GM12878 (cell line): Measurements from ENCODE around the gene PHAF1. TPM values are rescaled to one million over a fixed set of nuclear protein-coding genes. Genes with fewer than 3 reads are reported as not detected.

Source experiments
- ATAC-seq: fragments of 200-7000 bp; cut with Tn5 transposase; 3 replicates; pipeline ENCODE4 v1.9.1; 2020; ENCODE audit warnings: mild to moderate bottlenecking, moderate library complexity
- BruUV-seq: library from RNA; stranded (reverse); fragments of 400-500 nt; replicated peaks from 2 replicates; lab custom pipeline; 2021; lab: Mats Ljungman, UMichigan
- CTCF ChIA-PET: fragments of 300-600 bp; sonication (Branson Sonifier 250); formaldehyde crosslinking; extraction: SDS; loops from one replicate; lab custom pipeline; 2021; ENCODE audit warnings: inconsistent platforms; lab: Yijun Ruan, JAX
- POLR2A ChIA-PET: fragments of 350-600 bp; formaldehyde crosslinking; extraction: SDS; loops from one replicate; lab custom pipeline; 2021; ENCODE audit warnings: inconsistent platforms; lab: Charles Lee
- RAD21 ChIA-PET: fragments of 300-600 bp; sonication (Branson Sonifier 250); formaldehyde crosslinking; loops from one replicate; lab custom pipeline; 2023; ENCODE audit warnings: antibody characterized with exemption; ENCODE audit not compliant: unreplicated experiment; lab: Charles Lee
- SMC1A ChIA-PET: fragments of 300-600 bp; sonication (Branson Sonifier 250); formaldehyde crosslinking; loops from one replicate; lab custom pipeline; 2023; ENCODE audit not compliant: unreplicated experiment, uncharacterized antibody; lab: Charles Lee
- DNase-seq: peaks from one replicate; pipeline ENCODE4 v3.0.0-alpha.2; 2011; ENCODE audit warnings: low read depth, low spot score
- FAIRE-seq: peaks from 3 replicates; lab custom pipeline; 2011; peaks lifted over from hg19 to GRCh38; lab: Jason Lieb, UNC
- H2AFZ ChIP-seq: 2 replicates; pipeline ENCODE4 v1.6.0; 2011; ENCODE audit warnings: low read depth, low read length, control low read depth; ENCODE audit not compliant: control insufficient read depth
- H3K27ac ChIP-seq: 2 replicates; pipeline ENCODE4 v1.5.1; 2011; ENCODE audit warnings: control low read depth; ENCODE audit not compliant: control insufficient read depth, insufficient read depth
- H3K27me3 ChIP-seq, 2 experiments: replicated peaks in 1 of 2; 2 replicates each; pipeline versions ENCODE4 v1.6.0 to v1.6.1; 2011; ENCODE audit warnings: low read length in 1 of 2; ENCODE audit not compliant: control insufficient read depth in 2 of 2, insufficient read depth in 2 of 2
- H3K36me3 ChIP-seq, 2 experiments: 2 replicates each; pipeline ENCODE4 v1.5.1; 2011; ENCODE audit warnings: low read length in 1 of 2; ENCODE audit not compliant: control insufficient read depth in 2 of 2, insufficient read depth in 2 of 2
- H3K4me1 ChIP-seq: 2 replicates; pipeline ENCODE4 v1.6.1; 2011; ENCODE audit warnings: mild to moderate bottlenecking, low read length, moderate library complexity, mixed read lengths; ENCODE audit not compliant: control insufficient read depth, insufficient read depth
- H3K4me2 ChIP-seq: 2 replicates; pipeline ENCODE4 v1.6.0; 2011; ENCODE audit warnings: control low read depth; ENCODE audit not compliant: control insufficient read depth, insufficient read depth
- H3K4me3 ChIP-seq: fragments of 200-600 bp; sonication (generic); 2 replicates; pipeline ENCODE4 v1.5.1; 2016
- H3K79me2 ChIP-seq: 2 replicates; pipeline ENCODE4 v1.6.0; 2011; ENCODE audit warnings: low read length; ENCODE audit not compliant: control insufficient read depth, insufficient read depth
- H3K9ac ChIP-seq: 2 replicates; pipeline ENCODE4 v1.8.0; 2011; ENCODE audit warnings: low read length, control low read depth, mixed read lengths; ENCODE audit not compliant: control insufficient read depth, insufficient read depth
- H3K9me3 ChIP-seq: replicated peaks from 3 replicates; pipeline ENCODE4 v1.5.1; 2011; ENCODE audit warnings: mild to moderate bottlenecking, low read length; ENCODE audit not compliant: control insufficient read depth, insufficient read depth
- H4K20me1 ChIP-seq: 2 replicates; pipeline ENCODE4 v1.6.0; 2011; ENCODE audit not compliant: control insufficient read depth, insufficient read depth
- ATF7 ChIP-seq: fragments of 450-650 bp; IDR thresholded peaks from 2 replicates; pipeline ENCODE4 v1.6.1; 2016; ENCODE audit warnings: low read depth, mild to moderate bottlenecking
- ETV6 ChIP-seq, 2 experiments: fragments of 450-650 bp in 1 of 2; IDR thresholded peaks in 1 of 2; conservative IDR thresholded peaks in 1 of 2; 2 replicates each; pipeline ENCODE4 v1.6.1; 2014; ENCODE audit warnings: antibody characterized with exemption in 1 of 2, borderline replicate concordance in 1 of 2, low read depth in 1 of 2, mild to moderate bottlenecking in 1 of 2, moderate library complexity in 1 of 2
- HCFC1 ChIP-seq: fragments of 150-350 bp; IDR thresholded peaks from 2 replicates; pipeline ENCODE4 v1.6.1; 2014; ENCODE audit warnings: low read length
- MXI1 ChIP-seq: fragments of 150-350 bp; IDR thresholded peaks from 2 replicates; pipeline ENCODE4 v1.6.1; 2011; ENCODE audit warnings: low read depth, mild to moderate bottlenecking, inconsistent platforms, low read length, improper control_type of control experiment
- NFXL1 ChIP-seq: fragments of 450-650 bp; IDR thresholded peaks from 2 replicates; pipeline ENCODE4 v1.6.1; 2017; ENCODE audit warnings: antibody characterized with exemption, mild to moderate bottlenecking, borderline replicate concordance
- NR2C1 ChIP-seq: fragments of 450-650 bp; IDR thresholded peaks from 2 replicates; pipeline ENCODE4 v1.6.1; 2017; ENCODE audit warnings: antibody characterized with exemption, mild to moderate bottlenecking, moderate library complexity
- RAD21 ChIP-seq: IDR thresholded peaks from 2 replicates; pipeline ENCODE4 v1.6.1; 2011; ENCODE audit warnings: mild to moderate bottlenecking, low read depth, low read length, moderate library complexity; ENCODE audit not compliant: insufficient read depth
- SMC3 ChIP-seq: IDR thresholded peaks from 2 replicates; pipeline ENCODE4 v1.6.1; 2011; ENCODE audit warnings: low read length, improper control_type of control experiment, borderline replicate concordance
- STAT1 ChIP-seq: fragments of 450-650 bp; conservative IDR thresholded peaks from 2 replicates; pipeline ENCODE4 v1.6.1; 2014; ENCODE audit warnings: antibody characterized with exemption, mild to moderate bottlenecking
- TCF3 ChIP-seq: IDR thresholded peaks from 2 replicates; pipeline ENCODE4 v1.6.1; 2012; ENCODE audit warnings: low read depth, mild to moderate bottlenecking, low read length, borderline replicate concordance; ENCODE audit not compliant: insufficient read depth
- WGBS: methylation state at CpG from one replicate; pipeline ENCODE4 v1.1.6; 2016; ENCODE audit warnings: low lambda C conversion rate; ENCODE audit not compliant: insufficient replicate concordance, insufficient coverage; ENCODE audit errors: missing lambda C conversion rate; 5-methylcytosine and 5-hydroxymethylcytosine counted together
- in situ Hi-C: fragments of 300-500 bp; cut with MboI; formaldehyde crosslinking; loops from 9 replicates; pipeline ENCODE4 v1.14.3; 2018; ENCODE audit warnings: mixed read lengths
- intact Hi-C: fragments of 100-400 bp; cut with micrococcal nuclease; formaldehyde crosslinking; loops from one replicate; pipeline ENCODE4 v1.14.2; 2022; ENCODE audit not compliant: unreplicated experiment
- polyA plus RNA-seq, 11 experiments: library from polyadenylated mRNA; depleted of rRNA in 4 of 11; unstranded in 6 of 11; stranded (reverse) in 5 of 11; fragments of >200 nt; fragmentation: Nextera tagmentation in 4 of 11; fragmentation: Illumina TruSeq in 1 of 11; extraction: Ambion mirVana in 4 of 11; extraction: Trizol in 1 of 11; gene quantifications; 1 replicate in 1 of 11; 2 replicates in 10 of 11; pipeline versions ENCODE4 v1.2.1 to v1.2.3, GENCODE V29; 2011 to 2016; ENCODE audit warnings: inconsistent platforms in 2 of 11, missing spikeins in 2 of 11, low read depth in 1 of 11
- total RNA-seq, 4 experiments: library from RNA; depleted of rRNA in 3 of 4; stranded (reverse); fragments of >200 nt in 3 of 4; fragmentation: Illumina TruSeq in 1 of 4; extraction: Trizol in 1 of 4; gene quantifications; 2 replicates each; pipeline versions ENCODE4 v1.2.1 to v1.2.3, GENCODE V29; 2013 to 2021
- TF ChIP-seq, protein P1 (sequence below), 3 experiments: IDR thresholded peaks in 2 of 3; conservative IDR thresholded peaks in 1 of 3; 2 replicates each; pipeline ENCODE4 v1.5.1; 2011; ENCODE audit warnings: low read depth in 3 of 3, low read length in 3 of 3, mild to moderate bottlenecking in 3 of 3, control low read depth in 2 of 3, moderate library complexity in 2 of 3, inconsistent platforms in 1 of 3, mixed read lengths in 1 of 3; ENCODE audit not compliant: control insufficient read depth in 2 of 3, insufficient read depth in 1 of 3; ENCODE audit errors: extremely low read depth in 1 of 3
- TF ChIP-seq, protein P2 (sequence below): IDR thresholded peaks from 2 replicates; pipeline ENCODE4 v1.6.1; 2011; ENCODE audit warnings: borderline replicate concordance, low read depth, mild to moderate bottlenecking, moderate library complexity, mixed read lengths, low read length; ENCODE audit not compliant: insufficient read depth; ENCODE audit errors: extremely low read length

Gene PHAF1
- total and polyA plus RNA-seq, 10 of the 15 experiments (the other 5 are each of a cell fraction or from before 2014, with no cell fraction given), result 4.5 to 20.9 (median 14.9) TPM

DNA sequence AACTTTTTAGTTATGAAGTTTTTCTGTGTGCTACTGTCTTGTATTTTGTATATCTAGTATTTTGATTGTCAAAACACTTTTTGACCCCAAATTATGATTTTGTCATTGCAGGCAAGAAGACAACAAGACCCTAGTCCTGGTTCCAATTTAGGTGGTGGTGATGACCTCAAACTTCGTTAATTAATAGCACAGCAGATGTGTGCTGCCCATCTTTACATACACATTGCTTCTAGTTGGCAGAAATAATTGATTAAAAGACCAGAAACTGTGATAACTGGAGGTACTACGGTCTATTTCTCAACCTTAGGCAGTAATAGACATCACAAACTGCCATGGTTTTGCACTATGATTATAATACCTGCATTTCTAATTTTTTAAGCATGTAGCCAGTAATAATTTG lies 11.1 kb upstream of the PHAF1 start (continued):
- TF ChIP-seq NFXL1, result no peak

DNA sequence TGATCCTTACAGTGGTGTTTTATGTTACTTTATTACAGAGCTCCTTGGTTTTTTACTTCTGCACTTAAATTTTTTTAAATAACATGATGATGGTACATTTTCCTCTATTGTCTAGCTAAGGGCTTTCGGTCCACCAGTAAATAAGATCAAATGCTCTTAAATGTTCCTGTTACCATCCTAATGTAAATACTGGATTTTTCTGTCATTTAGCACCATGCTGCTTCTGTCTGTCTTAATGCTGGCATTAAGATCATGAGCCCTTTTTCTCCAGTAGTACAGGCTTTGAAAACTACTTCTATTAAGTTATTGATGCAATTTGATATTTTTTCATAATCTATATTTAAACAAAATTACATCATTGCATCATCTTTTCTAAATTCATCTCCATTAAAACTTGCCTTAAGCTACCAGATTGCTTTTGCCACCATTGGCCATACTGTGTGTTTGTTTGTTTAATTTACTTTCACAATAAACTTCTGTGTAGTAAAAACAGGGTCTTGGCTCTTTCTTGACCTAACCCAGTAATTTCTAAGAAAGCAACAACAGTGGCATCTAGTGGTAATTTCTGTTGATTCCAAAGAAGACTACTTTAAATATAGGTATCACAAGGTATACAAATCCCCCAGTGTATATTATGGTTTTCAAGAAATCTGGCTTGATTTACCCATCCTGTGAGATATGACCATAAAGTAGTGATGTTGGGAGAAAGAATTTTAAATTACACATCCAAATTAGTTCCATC lies 9.0 kb upstream of the PHAF1 start:
- ChIA-PET CTCF (interaction anchor here (0.6 to 8.6 kb wide), 36 partner anchors 9 to 492 kb away, joined by 3 to 205 read pairs (median 4); partner anchors contain the start of genes ATP6V0D1, B3GNT9, CBFB and FBXL8), POLR2A (interaction anchor here (2.2 kb wide), 1 partner anchor 84 kb away, joined by 12 read pairs; no protein-coding TSS in a partner anchor), SMC1A (interaction anchor here (0.8 to 4.0 kb wide), 28 partner anchors 9 to 208 kb away, joined by 3 to 57 read pairs (median 4); partner anchors contain the start of genes CBFB and PHAF1), RAD21 (interaction anchor here (0.6 to 6.5 kb wide), 13 partner anchors 32 to 147 kb away, joined by 3 to 85 read pairs (median 3); partner anchors contain the start of gene NOL3)
- in situ Hi-C loops, result loop anchor here (5.0 kb wide), 1 partner anchor 83 kb away; no protein-coding TSS in a partner anchor
- peaks cover 8% of the 10 kb centered on the region for H3K4me1 ChIP-seq
- TF ChIP-seq, protein P1, sequence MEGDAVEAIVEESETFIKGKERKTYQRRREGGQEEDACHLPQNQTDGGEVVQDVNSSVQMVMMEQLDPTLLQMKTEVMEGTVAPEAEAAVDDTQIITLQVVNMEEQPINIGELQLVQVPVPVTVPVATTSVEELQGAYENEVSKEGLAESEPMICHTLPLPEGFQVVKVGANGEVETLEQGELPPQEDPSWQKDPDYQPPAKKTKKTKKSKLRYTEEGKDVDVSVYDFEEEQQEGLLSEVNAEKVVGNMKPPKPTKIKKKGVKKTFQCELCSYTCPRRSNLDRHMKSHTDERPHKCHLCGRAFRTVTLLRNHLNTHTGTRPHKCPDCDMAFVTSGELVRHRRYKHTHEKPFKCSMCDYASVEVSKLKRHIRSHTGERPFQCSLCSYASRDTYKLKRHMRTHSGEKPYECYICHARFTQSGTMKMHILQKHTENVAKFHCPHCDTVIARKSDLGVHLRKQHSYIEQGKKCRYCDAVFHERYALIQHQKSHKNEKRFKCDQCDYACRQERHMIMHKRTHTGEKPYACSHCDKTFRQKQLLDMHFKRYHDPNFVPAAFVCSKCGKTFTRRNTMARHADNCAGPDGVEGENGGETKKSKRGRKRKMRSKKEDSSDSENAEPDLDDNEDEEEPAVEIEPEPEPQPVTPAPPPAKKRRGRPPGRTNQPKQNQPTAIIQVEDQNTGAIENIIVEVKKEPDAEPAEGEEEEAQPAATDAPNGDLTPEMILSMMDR (IDR thresholded peaks at IDR 0.05 in 2 of 3, conservative IDR thresholded peaks at IDR 0.05 in 1 of 3; ENCODE audit: control insufficient read depth in 2 of 3, extremely low read depth in 1 of 3, insufficient read depth in 1 of 3, low read depth in 3 of 3, low read length in 3 of 3), result peak in 1 of 3 experiments; percentile 34; a peak in 3 of 6 replicates
- TF ChIP-seq TCF3 (no peak), STAT1 (no peak), ETV6 (conservative IDR thresholded peaks at IDR 0.05 in 1 of 2, IDR thresholded peaks at IDR 0.05 in 1 of 2; ENCODE audit: borderline replicate concordance in 1 of 2, low read depth in 1 of 2) (no peak), HCFC1 (no peak), RAD21 (peak; percentile 71), MXI1 (no peak), SMC3 (peak; percentile 62; the same call in 1 of the 2 replicates), ATF7 (no peak), NR2C1 (no peak)
- TF ChIP-seq, protein P2, sequence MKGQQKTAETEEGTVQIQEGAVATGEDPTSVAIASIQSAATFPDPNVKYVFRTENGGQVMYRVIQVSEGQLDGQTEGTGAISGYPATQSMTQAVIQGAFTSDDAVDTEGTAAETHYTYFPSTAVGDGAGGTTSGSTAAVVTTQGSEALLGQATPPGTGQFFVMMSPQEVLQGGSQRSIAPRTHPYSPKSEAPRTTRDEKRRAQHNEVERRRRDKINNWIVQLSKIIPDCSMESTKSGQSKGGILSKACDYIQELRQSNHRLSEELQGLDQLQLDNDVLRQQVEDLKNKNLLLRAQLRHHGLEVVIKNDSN, result no peak
- BruUV-seq, result TSS peak; percentile 51
- H3K27me3 ChIP-seq, result no peaks in the 10 kb centered on the region
- H3K9ac ChIP-seq, result no peak overlapping the region
- peaks cover 0 to 5% of the 10 kb centered on the region in 2 experiments; a peak in 1 of 4 replicates for H3K36me3 ChIP-seq
- H4K20me1 ChIP-seq, result no peaks in the 10 kb centered on the region
- no peaks in the 10 kb centered on the region for H3K9me3 ChIP-seq
- DNase-seq, result no peak
- H3K4me2 ChIP-seq, result no peak overlapping the region
- FAIRE-seq, result no peak
- peak; percentile 71 for ATAC-seq
- no peaks in the 10 kb centered on the region for H3K79me2 ChIP-seq
- 95% methylated on average over 1 of the region's 1 CpG for WGBS
- intact Hi-C loops, result loop anchor here (1.0 to 5.0 kb wide), 3 partner anchors 57 to 124 kb away; partner anchors contain the start of genes FBXL8 and TRADD
- no peak overlapping the region for H3K27ac ChIP-seq
- H2AFZ ChIP-seq, result no peak overlapping the region
- no peak overlapping the region for H3K4me3 ChIP-seq
